HepG2 (cell line): ENCODE results near the gene IQCN. TPM values are rescaled to one million over a fixed set of nuclear protein-coding genes. Genes with fewer than 3 reads are reported as not detected.

ENCODE experiments used
- GTF3A ChIP-seq: sonication (generic); formaldehyde crosslinking; conservative IDR thresholded peaks from 2 replicates; pipeline ENCODE4 v1.4.0; 2020; ENCODE audit warnings: mild to moderate bottlenecking, missing genetic modification reagents
- HMG20A ChIP-seq: IDR thresholded peaks from 2 replicates; pipeline ENCODE4 v1.6.1; 2016; ENCODE audit warnings: borderline replicate concordance
- KDM4B ChIP-seq: sonication (generic); formaldehyde crosslinking; IDR thresholded peaks from 2 replicates; pipeline ENCODE4 v1.4.0; 2020; ENCODE audit warnings: missing genetic modification reagents
- KMT2B ChIP-seq: IDR thresholded peaks from 2 replicates; pipeline ENCODE4 v1.6.1; 2016; ENCODE audit warnings: missing genetic modification reagents, missing compliant biosample characterization
- MAX ChIP-seq: IDR thresholded peaks from 2 replicates; pipeline ENCODE4 v1.6.1; 2012; ENCODE audit warnings: inconsistent platforms
- MYC ChIP-seq: sonication (generic); formaldehyde crosslinking; IDR thresholded peaks from 2 replicates; pipeline ENCODE4 v1.9.0; 2021; ENCODE audit warnings: missing genetic modification reagents, borderline replicate concordance
- NCOA1 ChIP-seq: sonication (generic); formaldehyde crosslinking; IDR thresholded peaks from 2 replicates; pipeline ENCODE4 v1.9.0; 2021; ENCODE audit warnings: missing genetic modification reagents
- NCOA2 ChIP-seq: sonication (generic); formaldehyde crosslinking; IDR thresholded peaks from 2 replicates; pipeline ENCODE4 v1.8.0; 2022; ENCODE audit warnings: inconsistent platforms
- NFKBIZ ChIP-seq: IDR thresholded peaks from 2 replicates; pipeline ENCODE4 v1.6.1; 2018; ENCODE audit warnings: missing genetic modification reagents, missing compliant biosample characterization
- POGK ChIP-seq: sonication (generic); formaldehyde crosslinking; conservative IDR thresholded peaks from 2 replicates; pipeline ENCODE4 v1.8.0; 2022; ENCODE audit warnings: mild to moderate bottlenecking, moderate library complexity, missing genetic modification reagents
- SAP130 ChIP-seq: IDR thresholded peaks from 2 replicates; pipeline ENCODE4 v1.6.1; 2016; ENCODE audit warnings: low read depth
- SKI ChIP-seq: fragments of 450-650 bp; IDR thresholded peaks from one replicate; pipeline ENCODE4 v1.6.1; 2018; ENCODE audit warnings: mild to moderate bottlenecking; ENCODE audit not compliant: partially characterized antibody
- TAF1 ChIP-seq: sonication (generic); formaldehyde crosslinking; IDR thresholded peaks from 2 replicates; pipeline ENCODE4 v1.4.0; 2020; ENCODE audit warnings: missing genetic modification reagents
- ZBTB7B ChIP-seq: sonication (generic); formaldehyde crosslinking; IDR thresholded peaks from 2 replicates; pipeline ENCODE4 v1.4.0; 2020; ENCODE audit warnings: missing genetic modification reagents
- ZFYVE20 ChIP-seq: sonication (generic); formaldehyde crosslinking; IDR thresholded peaks from 2 replicates; pipeline ENCODE4 v1.8.0; 2023; ENCODE audit warnings: low read depth, mild to moderate bottlenecking, moderate library complexity, missing genetic modification reagents, borderline replicate concordance
- ZNF12 ChIP-seq: sonication (generic); formaldehyde crosslinking; IDR thresholded peaks from 2 replicates; pipeline ENCODE4 v1.5.0; 2020; ENCODE audit warnings: missing genetic modification reagents
- ZNF264 ChIP-seq: sonication (generic); formaldehyde crosslinking; IDR thresholded peaks from 2 replicates; pipeline ENCODE4 v1.4.0; 2020; ENCODE audit warnings: missing genetic modification reagents
- ZNF296 ChIP-seq: sonication (generic); formaldehyde crosslinking; conservative IDR thresholded peaks from 2 replicates; pipeline ENCODE4 v1.5.0; 2020; ENCODE audit warnings: mild to moderate bottlenecking, missing genetic modification reagents
- ZNF414 ChIP-seq: sonication (generic); formaldehyde crosslinking; IDR thresholded peaks from 2 replicates; pipeline ENCODE4 v1.5.0; 2020; ENCODE audit warnings: missing genetic modification reagents
- ZNF460 ChIP-seq: sonication (generic); formaldehyde crosslinking; IDR thresholded peaks from 2 replicates; pipeline ENCODE4 v1.5.1; 2020; ENCODE audit warnings: missing genetic modification reagents, mild to moderate bottlenecking, borderline replicate concordance
- ZNF510 ChIP-seq: sonication (generic); formaldehyde crosslinking; IDR thresholded peaks from 2 replicates; pipeline ENCODE4 v1.4.0; 2020; ENCODE audit warnings: low read depth, mild to moderate bottlenecking, missing genetic modification reagents
- ZNF614 ChIP-seq: IDR thresholded peaks from 2 replicates; pipeline ENCODE4 v1.6.1; 2018; ENCODE audit warnings: missing biosample characterization, missing genetic modification reagents, inconsistent platforms, borderline replicate concordance
- ZNF749 ChIP-seq: sonication (generic); formaldehyde crosslinking; IDR thresholded peaks from 2 replicates; pipeline ENCODE4 v1.8.0; 2022; ENCODE audit warnings: mild to moderate bottlenecking, missing genetic modification reagents, moderate library complexity, borderline replicate concordance
- ZNF761 ChIP-seq: sonication (generic); formaldehyde crosslinking; conservative IDR thresholded peaks from 2 replicates; pipeline ENCODE4 v1.4.0; 2020; ENCODE audit warnings: mild to moderate bottlenecking, missing genetic modification reagents
- ZNF788 ChIP-seq: sonication (generic); formaldehyde crosslinking; IDR thresholded peaks from 2 replicates; pipeline ENCODE4 v1.5.0; 2020; ENCODE audit warnings: mild to moderate bottlenecking, missing genetic modification reagents, borderline replicate concordance
- polyA plus RNA-seq, 8 experiments: library from polyadenylated mRNA; depleted of rRNA in 3 of 8; stranded (reverse) in 7 of 8; unstranded in 1 of 8; fragments of >200 nt; fragmentation: Illumina TruSeq in 4 of 8; extraction: Trizol in 4 of 8; gene quantifications; 2 replicates each; pipeline versions ENCODE4 v1.2.1 to v1.2.3, GENCODE V29; 2011 to 2016; ENCODE audit warnings: low read depth in 4 of 8, missing spikeins in 1 of 8, mixed read lengths in 1 of 8; ENCODE audit not compliant: insufficient read depth in 1 of 8
- total RNA-seq, 5 experiments: library from RNA; depleted of rRNA; stranded (reverse); fragments of >200 nt; fragmentation: Illumina TruSeq; extraction: Trizol; gene quantifications; 2 replicates each; pipeline ENCODE4 v1.2.3, GENCODE V29; 2016; ENCODE audit warnings: low read depth in 1 of 5
- TF ChIP-seq, protein P1 (sequence below): IDR thresholded peaks from 2 replicates; pipeline ENCODE4 v1.6.1; 2016; ENCODE audit warnings: mild to moderate bottlenecking
- TF ChIP-seq, protein P2 (sequence below): sonication (generic); formaldehyde crosslinking; IDR thresholded peaks from 2 replicates; pipeline ENCODE4 v1.4.0; 2020; ENCODE audit warnings: missing genetic modification reagents, low read depth, mild to moderate bottlenecking, borderline replicate concordance

The IQCN gene
- total and polyA plus RNA-seq, 2 of the 13 experiments (the other 11 are each of a cell fraction or from before 2014, with no cell fraction given) = 0.04 to 0.18 TPM

GRCh38 chr19:18319591-18320135, 45.4 kb upstream of the IQCN start (continued):
- peak; percentile 33; the same call in 1 of the 2 replicates for TF ChIP-seq ZNF414 (CRISPR knock-in tag)
- peak; percentile 91 for TF ChIP-seq HMG20A
- TF ChIP-seq, protein P1, sequence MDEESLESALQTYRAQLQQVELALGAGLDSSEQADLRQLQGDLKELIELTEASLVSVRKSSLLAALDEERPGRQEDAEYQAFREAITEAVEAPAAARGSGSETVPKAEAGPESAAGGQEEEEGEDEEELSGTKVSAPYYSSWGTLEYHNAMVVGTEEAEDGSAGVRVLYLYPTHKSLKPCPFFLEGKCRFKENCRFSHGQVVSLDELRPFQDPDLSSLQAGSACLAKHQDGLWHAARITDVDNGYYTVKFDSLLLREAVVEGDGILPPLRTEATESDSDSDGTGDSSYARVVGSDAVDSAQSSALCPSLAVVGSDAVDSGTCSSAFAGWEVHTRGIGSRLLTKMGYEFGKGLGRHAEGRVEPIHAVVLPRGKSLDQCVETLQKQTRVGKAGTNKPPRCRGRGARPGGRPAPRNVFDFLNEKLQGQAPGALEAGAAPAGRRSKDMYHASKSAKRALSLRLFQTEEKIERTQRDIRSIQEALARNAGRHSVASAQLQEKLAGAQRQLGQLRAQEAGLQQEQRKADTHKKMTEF (CRISPR knock-in tag) = peak; percentile 70
- peak; percentile 73 for TF ChIP-seq MAX
- TF ChIP-seq ZNF788 (CRISPR knock-in tag) = peak; percentile 81; the same call in 1 of the 2 replicates
- TF ChIP-seq, protein P2, sequence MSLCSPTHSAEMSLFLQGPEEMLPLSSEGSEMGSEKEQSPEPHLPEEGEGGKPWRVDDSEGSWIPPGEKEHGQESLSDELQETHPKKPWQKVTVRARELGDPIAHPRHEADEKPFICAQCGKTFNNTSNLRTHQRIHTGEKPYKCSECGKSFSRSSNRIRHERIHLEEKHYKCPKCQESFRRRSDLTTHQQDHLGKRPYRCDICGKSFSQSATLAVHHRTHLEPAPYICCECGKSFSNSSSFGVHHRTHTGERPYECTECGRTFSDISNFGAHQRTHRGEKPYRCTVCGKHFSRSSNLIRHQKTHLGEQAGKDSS (CRISPR knock-in tag) = peak; percentile 59; the same call in 1 of the 2 replicates
- TF ChIP-seq GTF3A (CRISPR knock-in tag) = 0 out of 2 replicates have a peak, but pooled peaks have one; percentile 54
- TF ChIP-seq NFKBIZ (CRISPR knock-in tag) = peak; percentile 81; the same call in 1 of the 2 replicates
- peak; percentile 77; the same call in 1 of the 2 replicates for TF ChIP-seq ZNF296
- TF ChIP-seq ZNF264 (CRISPR knock-in tag) = no peak
- TF ChIP-seq SAP130 (CRISPR knock-in tag) = peak; percentile 95
- peak; percentile 70; the same call in 1 of the 2 replicates for TF ChIP-seq KDM4B
- peak; percentile 82; the same call in 1 of the 2 replicates for TF ChIP-seq ZNF761 (CRISPR knock-in tag)
- peak; percentile 76 for TF ChIP-seq ZBTB7B (CRISPR knock-in tag)
- TF ChIP-seq SKI = peak; percentile 21
- no peak for TF ChIP-seq ZNF510 (CRISPR knock-in tag)
- peak; percentile 29; the same call in 1 of the 2 replicates for TF ChIP-seq TAF1
- no peak for TF ChIP-seq KMT2B
- no peak for TF ChIP-seq NCOA1
- TF ChIP-seq MYC = no peak; the same call in 1 of the 2 replicates
- 0 out of 2 replicates have a peak, but pooled peaks have one; percentile 30 for TF ChIP-seq POGK
- peak; percentile 60; the same call in 1 of the 2 replicates for TF ChIP-seq ZNF614 (CRISPR knock-in tag)
- TF ChIP-seq ZFYVE20 (CRISPR knock-in tag) = no peak
- TF ChIP-seq NCOA2 = peak; percentile 92
- TF ChIP-seq ZNF12 (CRISPR knock-in tag) = no peak
- TF ChIP-seq ZNF460 (CRISPR knock-in tag) = no peak
- 0 out of 2 replicates have a peak, but pooled peaks have one; percentile 34 for TF ChIP-seq ZNF749
